HCT116 (cell line): ENCODE measurements around the gene HLCS. TPM values are rescaled to one million over a fixed set of nuclear protein-coding genes. Genes with fewer than 3 reads are reported as not detected.

ENCODE experiments used
- ATAC-seq: fragments of 200-7000 bp; cut with Tn5 transposase; 2 replicates; pipeline ENCODE4 v1.9.1; 2020; ENCODE audit warnings: mild to moderate bottlenecking, moderate library complexity
- BruUV-seq: library from RNA; stranded (reverse); fragments of 400-500 nt; replicated peaks from 2 replicates; lab custom pipeline; 2021; lab: Mats Ljungman, UMichigan
- CTCF ChIA-PET: fragments of 300-600 bp; sonication (Branson Sonifier 250); formaldehyde crosslinking; loops from one replicate; lab custom pipeline; 2021; ENCODE audit warnings: antibody characterized with exemption; lab: Charles Lee
- POLR2A ChIA-PET: fragments of 300-600, 350-600 bp; sonication (Branson Sonifier 250); formaldehyde crosslinking; loops from one replicate; lab custom pipeline; 2021; ENCODE audit warnings: antibody characterized with exemption; lab: Charles Lee
- RAD21 ChIA-PET, 2 experiments: fragments of 300-600 bp; sonication (Branson Sonifier 250); formaldehyde crosslinking; loops; one replicate each; lab custom pipeline; 2023; ENCODE audit warnings: low total read pairs in 2 of 2; ENCODE audit not compliant: uncharacterized antibody in 2 of 2, unreplicated experiment in 2 of 2, low non-redundant PET in 1 of 2; lab: Charles Lee
- DNase-seq: peaks from one replicate; pipeline ENCODE4 v3.0.0-alpha.2; 2010; ENCODE audit warnings: low read depth, low spot score
- H2AFZ ChIP-seq: fragments of 200-600 bp; shearing (Covaris generic), sonication (generic); 2 replicates; pipeline ENCODE4 v1.6.1; 2017; ENCODE audit warnings: low read depth, mixed run types, mixed read lengths, antibody characterized with exemption, low read length; ENCODE audit not compliant: poor library complexity, severe bottlenecking
- H3K27ac ChIP-seq: 2 replicates; pipeline ENCODE4 v1.5.1; 2012; ENCODE audit warnings: low read depth, low read length
- H3K27me3 ChIP-seq: fragments of 200-600 bp; sonication (generic); 2 replicates; pipeline ENCODE4 v1.6.1; 2016; ENCODE audit warnings: mixed run types, low read length, mixed read lengths; ENCODE audit not compliant: insufficient read depth
- H3K36me3 ChIP-seq, 2 experiments: fragments of 200-500 bp in 1 of 2; fragments of 200-600 bp in 1 of 2; sonication (Bioruptor generic) in 1 of 2; sonication (generic) in 1 of 2; 2 replicates each; pipeline versions ENCODE4 v1.5.1 to v1.6.1; 2014 to 2016; ENCODE audit warnings: low read length in 2 of 2, inconsistent platforms in 1 of 2, mixed read lengths in 1 of 2, mixed run types in 1 of 2; ENCODE audit not compliant: insufficient read depth in 2 of 2, control insufficient read depth in 1 of 2
- H3K4me1 ChIP-seq, 2 experiments: fragments of 200-600 bp in 1 of 2; sonication (generic) in 1 of 2; 2 replicates each; pipeline versions ENCODE4 v1.5.1 to v1.6.1; 2012 to 2017; ENCODE audit warnings: low read length in 2 of 2, inconsistent platforms in 1 of 2, mild to moderate bottlenecking in 1 of 2, mixed read lengths in 1 of 2, mixed run types in 1 of 2, moderate library complexity in 1 of 2; ENCODE audit not compliant: insufficient read depth in 2 of 2, control insufficient read depth in 1 of 2
- H3K4me2 ChIP-seq: fragments of 200-600 bp; sonication (generic); 2 replicates; pipeline ENCODE4 v1.6.1; 2017; ENCODE audit warnings: mixed run types, low read length, mixed read lengths
- H3K4me3 ChIP-seq, 2 experiments: fragments of 200-600 bp in 1 of 2; sonication (generic) in 1 of 2; replicated peaks in 1 of 2; 2 replicates each; pipeline ENCODE4 v1.5.1; 2011 to 2016; ENCODE audit warnings: low read length in 2 of 2, control low read depth in 1 of 2, low read depth in 1 of 2, mild to moderate bottlenecking in 1 of 2, mixed read lengths in 1 of 2, mixed run types in 1 of 2
- H3K79me2 ChIP-seq: fragments of 200-600 bp; sonication (generic); 2 replicates; pipeline ENCODE4 v1.6.1; 2017; ENCODE audit warnings: mild to moderate bottlenecking, mixed run types, low read length, moderate library complexity, mixed read lengths; ENCODE audit not compliant: insufficient read depth
- H3K9ac ChIP-seq: fragments of 200-600 bp; sonication (generic); 2 replicates; pipeline ENCODE4 v1.6.1; 2016; ENCODE audit warnings: low read length, mixed read lengths
- H3K9me2 ChIP-seq: fragments of 200-600 bp; sonication (generic), shearing (Covaris generic); 2 replicates; pipeline ENCODE4 v1.6.1; 2017; ENCODE audit warnings: mixed run types, mild to moderate bottlenecking, moderate library complexity; ENCODE audit not compliant: insufficient read depth
- H3K9me3 ChIP-seq, 2 experiments: fragments of 200-500 bp in 1 of 2; fragments of 200-600 bp in 1 of 2; sonication (Bioruptor generic) in 1 of 2; sonication (generic) in 1 of 2; 2 replicates each; pipeline ENCODE4 v1.6.1; 2014 to 2017; ENCODE audit warnings: low read length in 2 of 2, mixed read lengths in 2 of 2, inconsistent platforms in 1 of 2, low read depth in 1 of 2, mild to moderate bottlenecking in 1 of 2, mixed run types in 1 of 2, moderate library complexity in 1 of 2; ENCODE audit not compliant: control insufficient read depth in 1 of 2, insufficient read depth in 1 of 2
- H4K20me1 ChIP-seq: fragments of 200-600 bp; sonication (generic), shearing (Covaris generic); 2 replicates; pipeline ENCODE4 v1.6.1; 2017; ENCODE audit warnings: mixed run types, mild to moderate bottlenecking, moderate library complexity; ENCODE audit not compliant: insufficient read depth
- CEBPB ChIP-seq: IDR thresholded peaks from 2 replicates; pipeline ENCODE4 v1.6.1; 2012; ENCODE audit warnings: low read depth
- JUND ChIP-seq: IDR thresholded peaks from 2 replicates; pipeline ENCODE4 v1.6.1; 2012
- RAD21 ChIP-seq: IDR thresholded peaks from 2 replicates; pipeline ENCODE4 v1.6.1; 2012; ENCODE audit warnings: low read depth, mild to moderate bottlenecking
- SRF ChIP-seq: IDR thresholded peaks from 2 replicates; pipeline ENCODE4 v1.6.1; 2012; ENCODE audit warnings: low read depth
- ZFX ChIP-seq: fragments of 450-650 bp; IDR thresholded peaks from 2 replicates; pipeline ENCODE4 v1.6.1; 2017
- intact Hi-C: fragments of 100-400 bp; cut with micrococcal nuclease; formaldehyde crosslinking; loops from 2 replicates; pipeline ENCODE4 v1.10.0; 2022
- total RNA-seq: library from RNA; stranded (reverse); gene quantifications from one replicate; pipeline ENCODE4 v1.2.1, GENCODE V29; 2021; ENCODE audit not compliant: unreplicated experiment
- TF ChIP-seq, protein P1 (sequence below): IDR thresholded peaks from 2 replicates; pipeline ENCODE4 v1.6.1; 2012; ENCODE audit warnings: low read depth
- TF ChIP-seq, protein P2 (sequence below): IDR thresholded peaks from 2 replicates; pipeline ENCODE4 v1.6.1; 2012
- TF ChIP-seq, protein P3 (sequence below): IDR thresholded peaks from 2 replicates; pipeline ENCODE4 v1.6.1; 2011; ENCODE audit warnings: mild to moderate bottlenecking, low read length, moderate library complexity; ENCODE audit not compliant: insufficient replicate concordance; ENCODE audit errors: extremely low read depth

The HLCS gene
- total RNA-seq, 1 experiment from 2014 or later = 18.5 TPM

DNA sequence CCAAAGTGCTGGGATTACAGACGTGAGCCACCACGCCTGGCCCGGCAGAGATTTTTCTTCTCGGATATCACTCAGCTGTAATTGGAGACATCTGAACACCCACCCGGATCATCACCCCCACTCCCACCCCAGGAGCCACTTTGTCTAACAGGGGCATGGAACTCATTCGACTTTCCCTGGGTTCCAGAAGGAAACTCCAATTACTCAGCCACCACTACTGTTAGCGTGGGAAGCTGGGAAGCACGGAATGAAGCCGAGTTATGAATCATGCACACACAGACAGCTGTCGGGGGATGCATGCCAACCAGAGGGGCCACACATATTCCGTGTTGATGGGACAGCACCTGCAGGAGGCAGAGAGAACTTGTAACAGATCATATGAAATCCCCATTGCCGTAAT is 85.2 kb downstream of the HLCS start:
- ATAC-seq = no peak
- Histone ChIP-seq H3K4me2 (no peak overlapping the region), H3K9ac (no peak overlapping the region), H3K27ac (no peak overlapping the region), H3K4me3 (no peak overlapping the region), H3K9me3 (peaks cover 0 to 5% of the 10 kb centered on the region in 2 experiments; a peak in 2 of 4 replicates), H3K9me2 (no peaks in the 10 kb centered on the region), H2AFZ (no peak overlapping the region), H3K27me3 (no peaks in the 10 kb centered on the region), H3K79me2 (no peaks in the 10 kb centered on the region), H4K20me1 (no peaks in the 10 kb centered on the region), H3K4me1 (peaks cover 3 to 13% of the 10 kb centered on the region in 2 experiments; a peak in 2 of 4 replicates), H3K36me3 (no peaks in the 10 kb centered on the region)
- DNase-seq = no peak
- no TSS peak for BruUV-seq
- CTCF ChIA-PET = no interaction called here
- RAD21 ChIA-PET = no interaction called here
- intact Hi-C loops = no loop called here
- POLR2A ChIA-PET = no interaction called here
- TF ChIP-seq JUND (no peak), CEBPB (no peak), RAD21 (no peak), ZFX (no peak), SRF (no peak)
- TF ChIP-seq, protein P1, sequence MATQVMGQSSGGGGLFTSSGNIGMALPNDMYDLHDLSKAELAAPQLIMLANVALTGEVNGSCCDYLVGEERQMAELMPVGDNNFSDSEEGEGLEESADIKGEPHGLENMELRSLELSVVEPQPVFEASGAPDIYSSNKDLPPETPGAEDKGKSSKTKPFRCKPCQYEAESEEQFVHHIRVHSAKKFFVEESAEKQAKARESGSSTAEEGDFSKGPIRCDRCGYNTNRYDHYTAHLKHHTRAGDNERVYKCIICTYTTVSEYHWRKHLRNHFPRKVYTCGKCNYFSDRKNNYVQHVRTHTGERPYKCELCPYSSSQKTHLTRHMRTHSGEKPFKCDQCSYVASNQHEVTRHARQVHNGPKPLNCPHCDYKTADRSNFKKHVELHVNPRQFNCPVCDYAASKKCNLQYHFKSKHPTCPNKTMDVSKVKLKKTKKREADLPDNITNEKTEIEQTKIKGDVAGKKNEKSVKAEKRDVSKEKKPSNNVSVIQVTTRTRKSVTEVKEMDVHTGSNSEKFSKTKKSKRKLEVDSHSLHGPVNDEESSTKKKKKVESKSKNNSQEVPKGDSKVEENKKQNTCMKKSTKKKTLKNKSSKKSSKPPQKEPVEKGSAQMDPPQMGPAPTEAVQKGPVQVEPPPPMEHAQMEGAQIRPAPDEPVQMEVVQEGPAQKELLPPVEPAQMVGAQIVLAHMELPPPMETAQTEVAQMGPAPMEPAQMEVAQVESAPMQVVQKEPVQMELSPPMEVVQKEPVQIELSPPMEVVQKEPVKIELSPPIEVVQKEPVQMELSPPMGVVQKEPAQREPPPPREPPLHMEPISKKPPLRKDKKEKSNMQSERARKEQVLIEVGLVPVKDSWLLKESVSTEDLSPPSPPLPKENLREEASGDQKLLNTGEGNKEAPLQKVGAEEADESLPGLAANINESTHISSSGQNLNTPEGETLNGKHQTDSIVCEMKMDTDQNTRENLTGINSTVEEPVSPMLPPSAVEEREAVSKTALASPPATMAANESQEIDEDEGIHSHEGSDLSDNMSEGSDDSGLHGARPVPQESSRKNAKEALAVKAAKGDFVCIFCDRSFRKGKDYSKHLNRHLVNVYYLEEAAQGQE = no peak
- TF ChIP-seq, protein P2, sequence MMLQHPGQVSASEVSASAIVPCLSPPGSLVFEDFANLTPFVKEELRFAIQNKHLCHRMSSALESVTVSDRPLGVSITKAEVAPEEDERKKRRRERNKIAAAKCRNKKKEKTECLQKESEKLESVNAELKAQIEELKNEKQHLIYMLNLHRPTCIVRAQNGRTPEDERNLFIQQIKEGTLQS = no peak
- TF ChIP-seq, protein P3, sequence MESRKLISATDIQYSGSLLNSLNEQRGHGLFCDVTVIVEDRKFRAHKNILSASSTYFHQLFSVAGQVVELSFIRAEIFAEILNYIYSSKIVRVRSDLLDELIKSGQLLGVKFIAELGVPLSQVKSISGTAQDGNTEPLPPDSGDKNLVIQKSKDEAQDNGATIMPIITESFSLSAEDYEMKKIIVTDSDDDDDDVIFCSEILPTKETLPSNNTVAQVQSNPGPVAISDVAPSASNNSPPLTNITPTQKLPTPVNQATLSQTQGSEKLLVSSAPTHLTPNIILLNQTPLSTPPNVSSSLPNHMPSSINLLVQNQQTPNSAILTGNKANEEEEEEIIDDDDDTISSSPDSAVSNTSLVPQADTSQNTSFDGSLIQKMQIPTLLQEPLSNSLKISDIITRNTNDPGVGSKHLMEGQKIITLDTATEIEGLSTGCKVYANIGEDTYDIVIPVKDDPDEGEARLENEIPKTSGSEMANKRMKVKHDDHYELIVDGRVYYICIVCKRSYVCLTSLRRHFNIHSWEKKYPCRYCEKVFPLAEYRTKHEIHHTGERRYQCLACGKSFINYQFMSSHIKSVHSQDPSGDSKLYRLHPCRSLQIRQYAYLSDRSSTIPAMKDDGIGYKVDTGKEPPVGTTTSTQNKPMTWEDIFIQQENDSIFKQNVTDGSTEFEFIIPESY = no peak
